Smooth muscle cell (in vitro differentiated cells): ENCODE measurements around the gene MERTK. TPM values are rescaled to one million over a fixed set of nuclear protein-coding genes. Genes with fewer than 3 reads are reported as not detected.
A peak's percentile ranks its signal among the peaks of the same experiment; 100 is the strongest.

Experiments used
- DNase-seq: peaks from one replicate; lab custom pipeline; 2025; ENCODE audit not compliant: unreplicated experiment; lab: John Stamatoyannopoulos, UW
- H2AFZ ChIP-seq: fragments of 200-600 bp; sonication (generic); 2 replicates; pipeline ENCODE4 v1.6.0; 2016; ENCODE audit warnings: antibody characterized with exemption, low read depth, mild to moderate bottlenecking
- H3F3A ChIP-seq: fragments of 200-600 bp; sonication (generic); 2 replicates; pipeline ENCODE4 v1.6.0; 2017; ENCODE audit warnings: antibody characterized with exemption, low read depth
- H3K27ac ChIP-seq: fragments of 200-600 bp; sonication (generic); 2 replicates; pipeline ENCODE4 v1.5.1; 2016; ENCODE audit warnings: low read depth, mild to moderate bottlenecking
- H3K27me3 ChIP-seq: fragments of 200-600 bp; sonication (generic); 2 replicates; pipeline ENCODE4 v1.6.1; 2016; ENCODE audit warnings: low read depth, mild to moderate bottlenecking
- H3K36me3 ChIP-seq: fragments of 200-600 bp; sonication (generic); 2 replicates; pipeline ENCODE4 v1.5.1; 2016; ENCODE audit warnings: low read depth
- H3K4me1 ChIP-seq: fragments of 200-600 bp; sonication (generic); 2 replicates; pipeline ENCODE4 v1.5.1; 2016; ENCODE audit warnings: low read depth
- H3K4me2 ChIP-seq: fragments of 200-600 bp; sonication (generic); 2 replicates; pipeline ENCODE4 v1.6.0; 2016; ENCODE audit warnings: mild to moderate bottlenecking
- H3K4me3 ChIP-seq: fragments of 200-600 bp; sonication (generic); 2 replicates; pipeline ENCODE4 v1.5.1; 2016; ENCODE audit warnings: mild to moderate bottlenecking
- H3K79me2 ChIP-seq: fragments of 200-600 bp; sonication (generic); 2 replicates; pipeline ENCODE4 v1.6.0; 2016; ENCODE audit warnings: low read depth, mild to moderate bottlenecking
- H3K9ac ChIP-seq: fragments of 200-600 bp; sonication (generic); 2 replicates; pipeline ENCODE4 v1.6.0; 2016; ENCODE audit warnings: low read depth
- H3K9me3 ChIP-seq: fragments of 200-600 bp; sonication (generic); replicated peaks from 2 replicates; pipeline ENCODE4 v1.5.1; 2016; ENCODE audit warnings: low read depth
- H4K20me1 ChIP-seq: fragments of 200-600 bp; sonication (generic); 2 replicates; pipeline ENCODE4 v1.6.0; 2016; ENCODE audit warnings: low read depth
- CTCF ChIP-seq: fragments of 200-600 bp; sonication (generic); IDR thresholded peaks from 2 replicates; pipeline ENCODE4 v1.5.1; 2017; ENCODE audit warnings: borderline replicate concordance, mild to moderate bottlenecking, antibody characterized with exemption; ENCODE audit not compliant: insufficient read depth, poor library complexity, severe bottlenecking
- WGBS: methylation state at CpG from one replicate; pipeline ENCODE4 v1.1.7; 2016; ENCODE audit warnings: low lambda C conversion rate; 5-methylcytosine and 5-hydroxymethylcytosine counted together
- polyA plus RNA-seq: library from polyadenylated mRNA; unstranded; fragments of >200 nt; fragmentation: Nextera tagmentation; extraction: Ambion mirVana; gene quantifications from 2 replicates; pipeline ENCODE4 v1.2.1, GENCODE V29; 2016
- total RNA-seq: library from RNA; depleted of rRNA; stranded (reverse); fragments of >200 nt; gene quantifications from 2 replicates; pipeline ENCODE4 v1.2.3, GENCODE V29; 2014

The MERTK gene
- total and polyA plus RNA-seq, 2 experiments from 2014 or later, result 5.1 to 9.4 TPM

GRCh38 chr2:112053917-112054846 lies 155.8 kb downstream of the MERTK start:
- peak overlapping the region; percentile 69 for H3K27ac ChIP-seq
- no peak overlapping the region for H3K9ac ChIP-seq
- no peaks in the 10 kb centered on the region for H3K36me3 ChIP-seq
- H3K79me2 ChIP-seq, result peaks cover 29% of the 10 kb centered on the region
- peaks cover 11% of the 10 kb centered on the region for H3K4me1 ChIP-seq
- H3F3A ChIP-seq, result peaks cover 24% of the 10 kb centered on the region
- H3K9me3 ChIP-seq, result no peaks in the 10 kb centered on the region
- WGBS, result 5% methylated on average over 25 of the region's 62 CpGs
- H3K4me3 ChIP-seq, result peak overlapping the region; percentile 65
- peak overlapping the region; percentile 86 for H3K4me2 ChIP-seq
- H2AFZ ChIP-seq, result no peak overlapping the region
- no peak for TF ChIP-seq CTCF
- H4K20me1 ChIP-seq, result peaks cover 26% of the 10 kb centered on the region
- no peaks in the 10 kb centered on the region for H3K27me3 ChIP-seq
- DNase-seq, result peak; percentile 100

- H3K27ac ChIP-seq, result peak within 1 kb of the TSS; percentile 89
- no peaks in the 10 kb centered on the region for H3K9me3 ChIP-seq
- peak; percentile 99 for DNase-seq
- H3K27me3 ChIP-seq, result no peaks in the 10 kb centered on the region
- H3K4me2 ChIP-seq, result peak within 1 kb of the TSS; percentile 88
- peaks cover 38% of the 10 kb centered on the region for H3K79me2 ChIP-seq
- no peak within 1 kb of the TSS for H2AFZ ChIP-seq
- H3K36me3 ChIP-seq, result no peaks in the 10 kb centered on the region
- TF ChIP-seq CTCF, result no peak
- peaks cover 35% of the 10 kb centered on the region for H4K20me1 ChIP-seq
- under 1% methylated on average over 56 of the region's 90 CpGs for WGBS
- H3K9ac ChIP-seq, result peak within 1 kb of the TSS; percentile 95
- H3F3A ChIP-seq, result peaks cover 30% of the 10 kb centered on the region
- H3K4me1 ChIP-seq, result peaks cover 16% of the 10 kb centered on the region
- peak within 1 kb of the TSS; percentile 68 for H3K4me3 ChIP-seq
These were observed 156.7 kb downstream of the MERTK start, which contains the start of gene TMEM87B for GRCh38 chr2:112054847-112055729. Gene TMEM87B (plus strand): TSS chr2:112055269. CDS start chr2:112055592, 323 bp downstream.

DNA sequence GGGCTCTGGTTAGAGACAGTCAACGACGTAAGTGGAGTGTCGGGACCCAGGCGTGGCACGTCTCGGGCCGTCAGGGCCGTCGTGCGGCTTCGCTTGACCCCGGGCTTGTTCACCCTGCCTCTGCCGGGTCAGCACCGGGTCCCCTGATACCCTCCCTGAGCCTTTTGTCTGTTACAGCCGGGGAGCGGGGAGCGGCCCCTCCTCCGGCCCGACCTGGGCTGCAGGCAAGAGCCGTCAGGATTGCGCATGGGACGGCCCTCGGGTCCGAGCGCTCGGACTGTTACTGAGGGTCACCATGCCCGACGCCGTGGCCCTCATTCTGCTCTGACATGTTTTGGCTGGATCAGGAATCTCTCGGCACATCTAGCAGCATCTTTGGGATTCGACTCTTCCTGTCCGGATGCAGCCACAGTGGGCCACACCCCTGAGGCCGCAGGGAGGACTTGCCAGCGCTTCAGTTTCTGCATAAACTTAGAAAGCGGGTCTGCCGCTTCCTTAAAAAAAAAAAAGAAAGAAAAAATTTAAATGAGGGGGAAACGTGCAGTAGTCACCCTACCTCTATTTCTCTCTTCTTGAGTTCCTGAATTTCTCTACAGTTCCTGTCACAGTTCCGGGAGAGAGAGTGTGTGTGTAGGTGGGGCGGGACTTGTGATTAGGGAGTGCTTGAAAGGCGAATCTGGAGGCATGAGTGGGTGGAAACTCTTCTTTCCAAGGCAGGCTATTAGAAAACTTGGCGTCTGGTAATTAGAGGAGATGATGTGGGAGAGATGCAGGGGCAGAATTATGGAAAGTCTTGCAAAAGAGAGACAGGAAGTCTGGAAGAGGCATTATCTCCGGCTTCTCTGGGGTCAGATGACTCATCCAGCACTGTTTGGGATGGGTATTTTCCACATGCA lies 157.6 kb downstream of the MERTK start:
- Histone ChIP-seq H2AFZ (no peak overlapping the region), H3K9ac (peak overlapping the region; percentile 95), H3K4me2 (peak overlapping the region; percentile 88), H3K4me1 (peaks cover 16% of the 10 kb centered on the region), H3K4me3 (peak overlapping the region; percentile 68), H4K20me1 (peaks cover 35% of the 10 kb centered on the region), H3K27me3 (no peaks in the 10 kb centered on the region), H3F3A (peaks cover 31% of the 10 kb centered on the region), H3K27ac (peak overlapping the region; percentile 89), H3K79me2 (peaks cover 47% of the 10 kb centered on the region), H3K9me3 (no peaks in the 10 kb centered on the region), H3K36me3 (peaks cover 5% of the 10 kb centered on the region)
- peak; percentile 56 for DNase-seq
- no peak for TF ChIP-seq CTCF
- WGBS, result under 1% methylated on average over 42 of the region's 42 CpGs
